ENCODE data around the gene EDIL3. TPM values are rescaled to one million over a fixed set of nuclear protein-coding genes. Genes with fewer than 3 reads are reported as not detected.

The EDIL3 gene
- total and polyA plus RNA-seq, 10 of the 15 experiments (the other 5 are each of a cell fraction or from before 2014, with no cell fraction given), result 0.01 to 0.62 (median 0.20) TPM

GRCh38 chr5:84118551-84118950 lies 266.1 kb downstream of the EDIL3 start:
- CTCF ChIA-PET, result interaction anchor here (1.1 kb wide), 1 partner anchor 12 kb away, joined by 3 read pairs; no protein-coding TSS in a partner anchor
- POLR2A ChIA-PET, result no interaction called here
- no peak for FAIRE-seq
- Histone ChIP-seq H3K27ac (ENCODE audit: control insufficient read depth, insufficient read depth) (no peak overlapping the region), H3K9ac (ENCODE audit: control insufficient read depth, insufficient read depth, low read length) (no peak overlapping the region), H3K79me2 (ENCODE audit: control insufficient read depth, insufficient read depth, low read length) (no peaks in the 10 kb centered on the region), H2AFZ (ENCODE audit: control insufficient read depth, low read depth, low read length) (no peak overlapping the region), H3K9me3 (replicated peaks; ENCODE audit: control insufficient read depth, insufficient read depth, low read length) (no peaks in the 10 kb centered on the region), H3K4me3 (no peak overlapping the region), H3K36me3 (ENCODE audit: control insufficient read depth in 2 of 2, insufficient read depth in 2 of 2, low read length in 1 of 2) (no peaks in the 10 kb centered on the region), H3K27me3 (replicated peaks in 1 of 2; ENCODE audit: control insufficient read depth in 2 of 2, insufficient read depth in 2 of 2, low read length in 1 of 2) (no peaks in the 10 kb centered on the region), H4K20me1 (ENCODE audit: control insufficient read depth, insufficient read depth) (no peaks in the 10 kb centered on the region), H3K4me1 (ENCODE audit: control insufficient read depth, insufficient read depth, low read length) (no peaks in the 10 kb centered on the region), H3K4me2 (ENCODE audit: control insufficient read depth, insufficient read depth) (no peak overlapping the region)
- no TSS peak for BruUV-seq (replicated peaks)
- WGBS (ENCODE audit: insufficient coverage, insufficient replicate concordance, low lambda C conversion rate, missing lambda C conversion rate), result 29% methylated on average over 2 of the region's 2 CpGs
- TF ChIP-seq NKRF (conservative IDR thresholded peaks at IDR 0.05) (no peak), ZBTB4 (CRISPR knock-in tag; IDR thresholded peaks at IDR 0.05) (no peak), STAT3 (IDR thresholded peaks at IDR 0.05; ENCODE audit: low read depth, low read length) (no peak), NFXL1 (IDR thresholded peaks at IDR 0.05; ENCODE audit: borderline replicate concordance) (no peak), SREBF2 (IDR thresholded peaks at IDR 0.05; ENCODE audit: low read length) (no peak), BCL11A (IDR thresholded peaks at IDR 0.05; ENCODE audit: low read depth, low read length) (no peak), FOS (IDR thresholded peaks at IDR 0.05; ENCODE audit: borderline replicate concordance, extremely low read depth, insufficient read length) (no peak), E4F1 (IDR thresholded peaks at IDR 0.05; ENCODE audit: borderline replicate concordance, partially characterized antibody) (no peak), ZZZ3 (IDR thresholded peaks at IDR 0.05; ENCODE audit: control insufficient read depth, insufficient read length, low read depth) (no peak), HDAC2 (IDR thresholded peaks at IDR 0.05) (no peak), RAD51 (IDR thresholded peaks at IDR 0.05) (no peak), CBFB (IDR thresholded peaks at IDR 0.05; ENCODE audit: low read depth) (no peak), LARP7 (IDR thresholded peaks at IDR 0.05) (no peak)
- RAD21 ChIA-PET (ENCODE audit: unreplicated experiment), result no interaction called here
- no peak for ATAC-seq
- intact Hi-C loops (cut with micrococcal nuclease; ENCODE audit: unreplicated experiment), result no loop called here
- no peak for DNase-seq (ENCODE audit: low read depth, low spot score)
- SMC1A ChIA-PET (ENCODE audit: uncharacterized antibody, unreplicated experiment), result no interaction called here
- in situ Hi-C loops (cut with MboI), result no loop called here
